ENCODE measurements around the gene DNAH14. TPM values are rescaled to one million over a fixed set of nuclear protein-coding genes. Genes with fewer than 3 reads are reported as not detected.
"Not testable (repeated sequence)": the region's sequence is repeated elsewhere in the genome, so short reads cannot be mapped to it uniquely, and the experiment has no call there.

Gene DNAH14
- total and polyA plus RNA-seq, 3 donors from 2014 or later, result 30.1 to 82.1 (median 37.3) TPM

DNA sequence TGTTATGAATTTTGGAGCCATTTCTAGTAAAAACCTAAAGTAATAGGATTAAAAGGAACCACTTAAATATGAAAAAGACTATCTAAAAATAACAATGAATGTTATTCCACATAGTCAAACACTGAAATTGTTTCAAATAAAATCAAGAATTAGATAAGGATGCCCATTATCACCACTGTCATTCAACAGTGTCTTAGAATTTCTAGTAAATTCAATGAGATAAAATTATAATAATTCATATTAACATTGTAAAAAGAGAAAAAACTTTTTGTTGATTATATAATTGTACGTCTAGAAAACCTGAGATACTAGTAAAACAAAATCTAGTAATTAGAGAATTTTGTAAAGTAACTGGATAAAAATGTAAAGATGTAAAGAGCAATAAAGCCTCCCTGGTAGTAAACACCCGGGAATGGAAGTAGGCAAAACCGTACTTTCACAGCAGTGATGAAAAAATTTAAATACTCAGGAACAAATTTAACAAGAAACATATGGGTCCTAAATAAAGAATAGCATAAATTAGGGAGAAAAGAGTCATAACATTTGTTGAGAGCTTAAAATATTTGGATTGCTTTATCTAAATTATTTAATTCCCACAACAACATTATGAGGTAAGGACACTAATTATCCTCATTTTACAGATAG lies 442.0 kb downstream of the DNAH14 start:
- Histone ChIP-seq H3K27me3 (no peaks in the 10 kb centered on the region), H3K9me3 (no peaks in the 10 kb centered on the region), H3K27ac (no peak overlapping the region), H3K4me1 (no peaks in the 10 kb centered on the region), H3K4me3 (no peak overlapping the region), H3K36me3 (ENCODE audit: low read depth, missing control alignments) (no peaks in the 10 kb centered on the region)
- 62 to 65% methylated on average over 3 of the region's 3 CpGs for WGBS, 2 donors
- intact Hi-C loops (cut with DNase I; ENCODE audit: low total_unique reads), result no loop called here
- TF ChIP-seq, protein P1, sequence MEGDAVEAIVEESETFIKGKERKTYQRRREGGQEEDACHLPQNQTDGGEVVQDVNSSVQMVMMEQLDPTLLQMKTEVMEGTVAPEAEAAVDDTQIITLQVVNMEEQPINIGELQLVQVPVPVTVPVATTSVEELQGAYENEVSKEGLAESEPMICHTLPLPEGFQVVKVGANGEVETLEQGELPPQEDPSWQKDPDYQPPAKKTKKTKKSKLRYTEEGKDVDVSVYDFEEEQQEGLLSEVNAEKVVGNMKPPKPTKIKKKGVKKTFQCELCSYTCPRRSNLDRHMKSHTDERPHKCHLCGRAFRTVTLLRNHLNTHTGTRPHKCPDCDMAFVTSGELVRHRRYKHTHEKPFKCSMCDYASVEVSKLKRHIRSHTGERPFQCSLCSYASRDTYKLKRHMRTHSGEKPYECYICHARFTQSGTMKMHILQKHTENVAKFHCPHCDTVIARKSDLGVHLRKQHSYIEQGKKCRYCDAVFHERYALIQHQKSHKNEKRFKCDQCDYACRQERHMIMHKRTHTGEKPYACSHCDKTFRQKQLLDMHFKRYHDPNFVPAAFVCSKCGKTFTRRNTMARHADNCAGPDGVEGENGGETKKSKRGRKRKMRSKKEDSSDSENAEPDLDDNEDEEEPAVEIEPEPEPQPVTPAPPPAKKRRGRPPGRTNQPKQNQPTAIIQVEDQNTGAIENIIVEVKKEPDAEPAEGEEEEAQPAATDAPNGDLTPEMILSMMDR (IDR thresholded peaks at IDR 0.05), result no peak
- no peak for TF ChIP-seq POLR2A (IDR thresholded peaks at IDR 0.05)
- no peak for DNase-seq

DNA sequence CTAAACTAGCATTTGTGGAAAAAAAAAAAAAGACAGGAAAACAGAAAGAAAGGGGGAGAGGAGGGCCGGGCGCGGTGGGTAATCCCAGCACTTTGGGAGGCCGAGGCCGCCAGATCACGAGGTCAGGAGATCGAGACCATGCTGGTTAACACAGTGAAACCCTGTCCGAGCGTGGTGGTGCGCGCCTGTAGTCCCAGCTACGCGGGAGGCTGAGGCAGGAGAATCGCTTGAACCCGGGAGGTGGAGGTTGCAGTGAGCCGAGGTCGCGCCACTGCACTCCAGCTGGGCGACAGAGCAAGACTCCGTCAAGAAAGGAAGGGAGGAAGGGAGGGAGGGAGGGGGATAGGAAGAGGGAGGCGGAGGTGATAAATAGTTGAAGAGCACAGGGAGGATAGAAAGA lies 443.7 kb downstream of the DNAH14 start:
- Histone ChIP-seq H3K27ac (no peak overlapping the region), H3K4me1 (no peaks in the 10 kb centered on the region), H3K27me3 (no peaks in the 10 kb centered on the region), H3K9me3 (no peaks in the 10 kb centered on the region), H3K36me3 (ENCODE audit: low read depth, missing control alignments) (no peaks in the 10 kb centered on the region), H3K4me3 (no peak overlapping the region)
- no peak for TF ChIP-seq POLR2A (IDR thresholded peaks at IDR 0.05)
- TF ChIP-seq, protein P1 (IDR thresholded peaks at IDR 0.05), result no peak
- DNase-seq, result no peak
- intact Hi-C loops (cut with DNase I; ENCODE audit: low total_unique reads), result no loop called here
- WGBS, 2 donors, result 60 to 68% methylated on average over 21 of the region's 21 CpGs

DNA sequence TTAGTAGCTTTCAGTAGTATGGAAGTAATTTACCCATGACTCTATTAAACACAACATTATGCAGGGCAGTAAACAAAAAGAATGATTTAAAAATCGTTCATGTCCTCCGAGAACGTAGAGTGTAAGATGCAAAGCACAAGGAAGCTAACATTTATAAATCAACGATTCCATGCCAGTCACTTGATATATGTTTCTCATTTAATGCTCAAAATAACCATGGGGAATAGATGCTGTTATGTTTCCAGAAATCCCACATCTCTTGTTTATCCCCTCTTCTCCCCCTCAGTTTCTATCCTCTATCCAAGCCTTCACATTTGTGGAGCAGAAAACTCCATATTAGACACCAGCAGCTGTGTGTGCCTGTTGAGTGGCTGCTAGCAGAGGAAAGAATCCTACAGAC lies 445.5 kb downstream of the DNAH14 start:
- no peak for DNase-seq
- no peaks in the 10 kb centered on the region for H3K36me3 ChIP-seq (ENCODE audit: low read depth, missing control alignments)
- TF ChIP-seq, protein P1 (IDR thresholded peaks at IDR 0.05), result no peak
- no peak for TF ChIP-seq POLR2A (IDR thresholded peaks at IDR 0.05)
- H3K9me3 ChIP-seq, result no peaks in the 10 kb centered on the region
- H3K27me3 ChIP-seq, result no peaks in the 10 kb centered on the region
- intact Hi-C loops (cut with DNase I; ENCODE audit: low total_unique reads), result no loop called here
- WGBS, 2 donors, result 86 to 88% methylated on average over 4 of the region's 4 CpGs
- no peaks in the 10 kb centered on the region for H3K4me1 ChIP-seq
- no peak overlapping the region for H3K27ac ChIP-seq
- no peak overlapping the region for H3K4me3 ChIP-seq

DNA sequence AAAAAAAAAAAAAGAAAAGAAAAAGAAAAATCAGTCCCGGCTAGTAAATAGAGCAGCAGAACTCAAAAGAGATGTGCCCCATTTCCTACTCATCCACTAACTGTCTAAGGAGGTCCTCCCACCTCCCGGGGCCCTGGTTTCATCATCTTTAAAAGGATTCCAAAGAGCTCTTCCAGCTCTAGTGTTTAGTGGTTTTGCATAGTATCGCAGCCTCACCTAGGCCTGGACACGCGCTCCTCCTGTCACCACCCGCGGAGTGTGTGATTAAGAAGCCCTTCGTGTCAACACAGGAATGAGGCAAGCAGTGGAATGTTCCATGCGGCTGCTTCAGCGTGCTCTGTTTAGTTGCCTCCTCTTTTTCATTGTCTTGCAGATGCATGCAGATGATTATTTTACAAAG lies 449.4 kb downstream of the DNAH14 start:
- Histone ChIP-seq H3K36me3 (ENCODE audit: low read depth, missing control alignments) (no peaks in the 10 kb centered on the region), H3K9me3 (no peaks in the 10 kb centered on the region), H3K27ac (no peak overlapping the region), H3K4me1 (no peaks in the 10 kb centered on the region), H3K27me3 (no peaks in the 10 kb centered on the region), H3K4me3 (no peak overlapping the region)
- DNase-seq, result no peak
- intact Hi-C loops (cut with DNase I; ENCODE audit: low total_unique reads), result no loop called here
- TF ChIP-seq, protein P1 (IDR thresholded peaks at IDR 0.05), result no peak
- TF ChIP-seq POLR2A (IDR thresholded peaks at IDR 0.05), result no peak
- WGBS, 2 donors, result 54 to 55% methylated on average over 10 of the region's 10 CpGs

DNA sequence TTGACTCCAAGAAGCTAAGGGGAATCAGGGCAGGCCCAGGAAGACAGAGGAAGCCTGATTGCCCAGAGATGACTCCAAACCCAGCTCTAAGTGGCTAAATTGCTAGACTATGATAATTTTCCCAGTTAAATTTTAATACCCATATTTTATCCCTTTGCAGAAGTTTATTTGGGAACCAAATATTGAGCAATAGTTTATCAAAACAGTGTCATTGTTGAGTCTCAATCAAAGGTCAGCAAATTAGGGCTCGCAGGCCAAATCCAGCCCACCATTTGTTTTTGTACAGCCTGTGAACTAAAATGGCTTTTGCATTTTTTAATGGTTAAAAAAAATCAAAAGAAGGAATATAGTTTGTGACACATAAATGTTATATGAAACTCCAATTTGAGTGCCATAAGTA lies 451.2 kb downstream of the DNAH14 start:
- Histone ChIP-seq H3K36me3 (ENCODE audit: low read depth, missing control alignments) (no peaks in the 10 kb centered on the region), H3K27me3 (no peaks in the 10 kb centered on the region), H3K4me3 (no peak overlapping the region), H3K9me3 (no peaks in the 10 kb centered on the region), H3K4me1 (no peaks in the 10 kb centered on the region), H3K27ac (no peak overlapping the region)
- 92 to 98% methylated on average over 1 of the region's 1 CpG for WGBS, 2 donors
- TF ChIP-seq POLR2A (IDR thresholded peaks at IDR 0.05), result no peak
- no peak for DNase-seq
- intact Hi-C loops (cut with DNase I; ENCODE audit: low total_unique reads), result no loop called here

DNA sequence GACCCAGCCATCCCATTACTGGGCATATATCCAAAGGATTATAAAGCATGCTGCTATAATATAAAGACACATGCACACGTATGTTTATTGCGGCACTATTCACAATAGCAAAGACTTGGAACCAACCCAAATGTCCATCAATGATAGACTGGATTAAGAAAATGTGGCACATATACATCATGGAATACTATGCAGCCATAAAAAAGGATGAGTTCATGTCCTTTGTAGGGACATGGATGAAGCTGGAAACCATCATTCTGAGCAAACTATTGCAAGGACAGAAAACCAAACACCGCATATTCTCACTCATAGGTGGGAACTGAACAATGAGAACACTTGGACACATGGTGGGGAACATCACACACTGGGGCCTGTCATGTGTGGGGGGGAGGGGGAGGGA lies 457.4 kb downstream of the DNAH14 start:
- H3K27me3 ChIP-seq; DNase-seq; H3K36me3 ChIP-seq (ENCODE audit: low read depth, missing control alignments); H3K27ac ChIP-seq; H3K4me3 ChIP-seq; H3K9me3 ChIP-seq; H3K4me1 ChIP-seq; intact Hi-C loops (cut with DNase I; ENCODE audit: low total_unique reads): not testable (repeated sequence)
- 95 to 98% methylated on average over 3 of the region's 3 CpGs for WGBS, 2 donors
